ENCODE measurements around the gene PRIMA1. TPM values are rescaled to one million over a fixed set of nuclear protein-coding genes. Genes with fewer than 3 reads are reported as not detected.

PRIMA1 gene
- total RNA-seq, 1 donor, result not detected

GRCh38 chr14:93715279-93715927 lies 72.9 kb downstream of the PRIMA1 start:
- Histone ChIP-seq H3K36me3 (ENCODE audit: insufficient read depth, low read length) (no peaks in the 10 kb centered on the region), H3K4me2 (ENCODE audit: insufficient read depth, low read length) (no peak overlapping the region), H4K20me1 (ENCODE audit: insufficient read depth, low read length) (no peaks in the 10 kb centered on the region), H3K4me1 (ENCODE audit: insufficient read depth, low read length) (no peaks in the 10 kb centered on the region), H2AFZ (ENCODE audit: low read length) (no peak overlapping the region), H3K27me3 (ENCODE audit: insufficient read depth, low read length) (no peaks in the 10 kb centered on the region), H3K9me3 (ENCODE audit: low read depth, low read length) (no peaks in the 10 kb centered on the region), H3K27ac (ENCODE audit: low read depth, low read length) (no peak overlapping the region), H3K4me3 (ENCODE audit: insufficient read depth, low read length) (no peak overlapping the region), H3K79me2 (ENCODE audit: insufficient read depth, low read length) (no peaks in the 10 kb centered on the region)
- TF ChIP-seq, protein P1, sequence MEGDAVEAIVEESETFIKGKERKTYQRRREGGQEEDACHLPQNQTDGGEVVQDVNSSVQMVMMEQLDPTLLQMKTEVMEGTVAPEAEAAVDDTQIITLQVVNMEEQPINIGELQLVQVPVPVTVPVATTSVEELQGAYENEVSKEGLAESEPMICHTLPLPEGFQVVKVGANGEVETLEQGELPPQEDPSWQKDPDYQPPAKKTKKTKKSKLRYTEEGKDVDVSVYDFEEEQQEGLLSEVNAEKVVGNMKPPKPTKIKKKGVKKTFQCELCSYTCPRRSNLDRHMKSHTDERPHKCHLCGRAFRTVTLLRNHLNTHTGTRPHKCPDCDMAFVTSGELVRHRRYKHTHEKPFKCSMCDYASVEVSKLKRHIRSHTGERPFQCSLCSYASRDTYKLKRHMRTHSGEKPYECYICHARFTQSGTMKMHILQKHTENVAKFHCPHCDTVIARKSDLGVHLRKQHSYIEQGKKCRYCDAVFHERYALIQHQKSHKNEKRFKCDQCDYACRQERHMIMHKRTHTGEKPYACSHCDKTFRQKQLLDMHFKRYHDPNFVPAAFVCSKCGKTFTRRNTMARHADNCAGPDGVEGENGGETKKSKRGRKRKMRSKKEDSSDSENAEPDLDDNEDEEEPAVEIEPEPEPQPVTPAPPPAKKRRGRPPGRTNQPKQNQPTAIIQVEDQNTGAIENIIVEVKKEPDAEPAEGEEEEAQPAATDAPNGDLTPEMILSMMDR (IDR thresholded peaks at IDR 0.05; ENCODE audit: extremely low read depth, low read depth, low read length), result no peak
- DNase-seq (ENCODE audit: insufficient read length, low spot score, missing footprints), result peak; percentile 67

- TF ChIP-seq, protein P1 (IDR thresholded peaks at IDR 0.05; ENCODE audit: extremely low read depth, low read depth, low read length), result no peak
- H2AFZ ChIP-seq (ENCODE audit: low read length), result no peak overlapping the region
- H3K4me3 ChIP-seq (ENCODE audit: insufficient read depth, low read length), result no peak overlapping the region
- H3K27ac ChIP-seq (ENCODE audit: low read depth, low read length), result no peak overlapping the region
- no peak overlapping the region for H3K4me2 ChIP-seq (ENCODE audit: insufficient read depth, low read length)
- H3K79me2 ChIP-seq (ENCODE audit: insufficient read depth, low read length), result no peaks in the 10 kb centered on the region
- H3K36me3 ChIP-seq (ENCODE audit: insufficient read depth, low read length), result no peaks in the 10 kb centered on the region
- H3K4me1 ChIP-seq (ENCODE audit: insufficient read depth, low read length), result no peaks in the 10 kb centered on the region
- H4K20me1 ChIP-seq (ENCODE audit: insufficient read depth, low read length), result no peaks in the 10 kb centered on the region
- no peaks in the 10 kb centered on the region for H3K27me3 ChIP-seq (ENCODE audit: insufficient read depth, low read length)
- no peaks in the 10 kb centered on the region for H3K9me3 ChIP-seq (ENCODE audit: low read depth, low read length)
- DNase-seq (ENCODE audit: insufficient read length, low spot score, missing footprints), result peak; percentile 38
These were observed 73.7 kb downstream of the PRIMA1 start for GRCh38 chr14:93714605-93715004.

DNA sequence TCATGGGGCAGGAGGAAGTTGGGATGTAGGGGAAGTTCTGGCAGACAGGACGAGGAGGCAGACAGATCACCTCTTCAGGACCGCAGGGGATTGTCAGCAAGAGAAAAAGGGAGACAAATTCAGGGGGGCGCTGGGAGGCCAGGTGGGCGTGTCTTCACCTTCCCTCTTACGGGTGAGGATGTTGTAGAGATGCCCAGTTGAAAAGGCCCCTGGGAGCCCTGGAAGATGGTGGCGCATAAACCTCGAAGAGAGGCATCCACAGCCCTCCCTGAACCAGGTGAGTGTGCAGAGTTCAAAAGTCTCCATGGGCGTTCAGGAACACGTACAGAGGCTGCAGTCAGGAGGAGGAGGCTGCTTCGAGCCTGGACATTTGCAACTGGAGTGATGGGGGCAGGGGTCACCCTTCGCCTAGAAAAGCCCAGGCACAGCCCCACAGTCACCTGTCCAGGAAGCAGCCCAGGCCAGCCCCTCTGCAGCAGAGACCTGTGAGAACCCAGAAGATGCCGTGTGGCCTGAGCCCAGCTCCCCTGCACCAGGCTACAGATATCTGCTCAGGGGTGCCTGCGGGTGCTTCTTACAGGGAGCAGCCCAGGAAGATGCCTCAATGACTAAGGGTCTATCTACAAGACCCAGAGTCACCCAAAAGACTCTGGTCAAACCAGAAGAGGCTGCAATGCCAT lies 74.4 kb downstream of the PRIMA1 start:
- Histone ChIP-seq H4K20me1 (ENCODE audit: insufficient read depth, low read length) (no peaks in the 10 kb centered on the region), H3K4me3 (ENCODE audit: insufficient read depth, low read length) (no peak overlapping the region), H3K27ac (ENCODE audit: low read depth, low read length) (no peak overlapping the region), H3K27me3 (ENCODE audit: insufficient read depth, low read length) (no peaks in the 10 kb centered on the region), H3K79me2 (ENCODE audit: insufficient read depth, low read length) (no peaks in the 10 kb centered on the region), H3K4me2 (ENCODE audit: insufficient read depth, low read length) (no peak overlapping the region), H3K4me1 (ENCODE audit: insufficient read depth, low read length) (no peaks in the 10 kb centered on the region), H3K36me3 (ENCODE audit: insufficient read depth, low read length) (no peaks in the 10 kb centered on the region), H2AFZ (ENCODE audit: low read length) (no peak overlapping the region), H3K9me3 (ENCODE audit: low read depth, low read length) (no peaks in the 10 kb centered on the region)
- peak; percentile 70 for DNase-seq (ENCODE audit: insufficient read length, low spot score, missing footprints)
- TF ChIP-seq, protein P1 (IDR thresholded peaks at IDR 0.05; ENCODE audit: extremely low read depth, low read depth, low read length), result no peak
